WTC11 (cell line): Measurements from ENCODE around the gene FAM221B. TPM values are rescaled to one million over a fixed set of nuclear protein-coding genes. Genes with fewer than 3 reads are reported as not detected.

Experiments used
- ATAC-seq: fragments of 200-7000 bp; cut with Tn5 transposase; 2 replicates; pipeline ENCODE4 v1.10.0; 2021; ENCODE audit warnings: mild to moderate bottlenecking, moderate library complexity
- CTCF ChIA-PET: fragments of 300-600 bp; sonication (Branson Sonifier 250); formaldehyde crosslinking; loops from one replicate; lab custom pipeline; 2021; ENCODE audit warnings: antibody characterized with exemption; lab: Charles Lee
- POLR2A ChIA-PET: fragments of 350-600 bp; sonication (Branson Sonifier 250); formaldehyde crosslinking; loops from one replicate; lab custom pipeline; 2021; ENCODE audit warnings: antibody characterized with exemption; lab: Charles Lee
- DNase-seq: peaks from one replicate; pipeline ENCODE4 v3.0.0; 2021; ENCODE audit warnings: low spot score
- H3K27ac Mint-ChIP-seq: 2 replicates; pipeline ENCODE4 v1.8.0; 2021; ENCODE audit warnings: mixed read lengths
- H3K27me3 Mint-ChIP-seq: 2 replicates; pipeline ENCODE4 v1.8.0; 2021; ENCODE audit warnings: low read depth, mild to moderate bottlenecking, moderate library complexity, mixed read lengths
- H3K36me3 Mint-ChIP-seq: 2 replicates; pipeline ENCODE4 v1.8.0; 2021; ENCODE audit warnings: mixed read lengths
- H3K4me1 Mint-ChIP-seq: 2 replicates; pipeline ENCODE4 v1.8.0; 2022; ENCODE audit warnings: mixed read lengths
- H3K4me3 Mint-ChIP-seq: 2 replicates; pipeline ENCODE4 v1.8.0; 2021; ENCODE audit warnings: mild to moderate bottlenecking, moderate library complexity, mixed read lengths
- H3K9me3 Mint-ChIP-seq: 2 replicates; pipeline ENCODE4 v1.8.0; 2021; ENCODE audit warnings: mixed read lengths
- AR ChIP-seq: fragments of 250-450 bp; sonication (Bioruptor Pico); IDR thresholded peaks from 2 replicates; pipeline ENCODE4 v1.9.0; 2021; ENCODE audit warnings: mild to moderate bottlenecking
- ATF1 ChIP-seq: sonication (generic); formaldehyde crosslinking; IDR thresholded peaks from 2 replicates; pipeline ENCODE4 v1.8.1; 2023; ENCODE audit warnings: mild to moderate bottlenecking, moderate library complexity, missing genetic modification reagents
- ATF6 ChIP-seq: sonication (generic); formaldehyde crosslinking; IDR thresholded peaks from 2 replicates; pipeline ENCODE4 v1.8.1; 2023; ENCODE audit warnings: mild to moderate bottlenecking, missing genetic modification reagents
- CREB1 ChIP-seq: sonication (generic); formaldehyde crosslinking; IDR thresholded peaks from 2 replicates; pipeline ENCODE4 v1.8.0; 2023; ENCODE audit warnings: mild to moderate bottlenecking, missing genetic modification reagents
- ETV6 ChIP-seq: sonication (generic); formaldehyde crosslinking; IDR thresholded peaks from 2 replicates; pipeline ENCODE4 v1.8.1; 2022; ENCODE audit warnings: mild to moderate bottlenecking, missing genetic modification reagents
- GTF2I ChIP-seq: fragments of 250-450 bp; sonication (Bioruptor Pico); conservative IDR thresholded peaks from 2 replicates; pipeline ENCODE4 v1.4.0; 2021; ENCODE audit warnings: mild to moderate bottlenecking
- NFE2L1 ChIP-seq: sonication (generic); formaldehyde crosslinking; IDR thresholded peaks from 2 replicates; pipeline ENCODE4 v1.8.1; 2023; ENCODE audit warnings: missing genetic modification reagents
- NFYB ChIP-seq: sonication (generic); formaldehyde crosslinking; conservative IDR thresholded peaks from 2 replicates; pipeline ENCODE4 v1.8.0; 2022; ENCODE audit warnings: low read depth, missing genetic modification reagents
- NR2C2 ChIP-seq: sonication (generic); formaldehyde crosslinking; IDR thresholded peaks from 2 replicates; pipeline ENCODE4 v1.8.0; 2022; ENCODE audit warnings: mild to moderate bottlenecking, missing genetic modification reagents
- PRDM15 ChIP-seq: sonication (generic); formaldehyde crosslinking; IDR thresholded peaks from 2 replicates; pipeline ENCODE4 v1.8.0; 2022; ENCODE audit warnings: missing genetic modification reagents
- PRRX2 ChIP-seq: fragments of 250-450 bp; sonication (Bioruptor Pico); IDR thresholded peaks from 2 replicates; pipeline ENCODE4 v1.8.0; 2021; ENCODE audit warnings: mild to moderate bottlenecking
- RELA ChIP-seq: sonication (generic); formaldehyde crosslinking; IDR thresholded peaks from 2 replicates; pipeline ENCODE4 v1.8.1; 2022; ENCODE audit warnings: missing genetic modification reagents, mild to moderate bottlenecking, borderline replicate concordance
- RORB ChIP-seq: fragments of 250-450 bp; sonication (Bioruptor Pico); IDR thresholded peaks from 2 replicates; pipeline ENCODE4 v1.9.0; 2021; ENCODE audit warnings: mild to moderate bottlenecking
- SMAD3 ChIP-seq: sonication (generic); formaldehyde crosslinking; IDR thresholded peaks from 2 replicates; pipeline ENCODE4 v1.8.0; 2022; ENCODE audit warnings: missing genetic modification reagents, mild to moderate bottlenecking, borderline replicate concordance
- ZBTB21 ChIP-seq: sonication (generic); formaldehyde crosslinking; IDR thresholded peaks from 2 replicates; pipeline ENCODE4 v1.8.1; 2023; ENCODE audit warnings: mild to moderate bottlenecking, missing genetic modification reagents, borderline replicate concordance
- ZNF121 ChIP-seq: sonication (generic); formaldehyde crosslinking; IDR thresholded peaks from 2 replicates; pipeline ENCODE4 v1.8.0; 2023; ENCODE audit warnings: missing genetic modification reagents
- ZNF138 ChIP-seq: sonication (generic); formaldehyde crosslinking; conservative IDR thresholded peaks from 2 replicates; pipeline ENCODE4 v1.8.1; 2022; ENCODE audit warnings: mild to moderate bottlenecking, moderate library complexity, missing genetic modification reagents
- ZNF232 ChIP-seq: sonication (generic); formaldehyde crosslinking; IDR thresholded peaks from 2 replicates; pipeline ENCODE4 v1.8.0; 2022; ENCODE audit warnings: mild to moderate bottlenecking, missing genetic modification reagents
- ZNF423 ChIP-seq: fragments of 250-450 bp; sonication (Bioruptor Pico); IDR thresholded peaks from 2 replicates; pipeline ENCODE4 v2.1.2; 2022; ENCODE audit warnings: mild to moderate bottlenecking, moderate library complexity
- ZSCAN18 ChIP-seq: fragments of 250-450 bp; sonication (Bioruptor Pico); IDR thresholded peaks from 2 replicates; pipeline ENCODE4 v2.1.2; 2022; ENCODE audit warnings: mild to moderate bottlenecking, moderate library complexity
- total RNA-seq: library from RNA; stranded (reverse); gene quantifications from 3 replicates; pipeline ENCODE4 v1.2.3, GENCODE V29; 2021

FAM221B gene
- total RNA-seq, 1 experiment from 2014 or later, result 0.11 TPM

- H3K27me3 Mint-ChIP-seq, result peaks cover 3% of the 10 kb centered on the region; the same call in 1 of the 2 replicates
- DNase-seq, result no peak
- no peak overlapping the region for H3K4me3 Mint-ChIP-seq
- peaks cover 11% of the 10 kb centered on the region for H3K4me1 Mint-ChIP-seq
- ChIA-PET POLR2A (interaction anchor here (0.6 to 1.4 kb wide), 4 partner anchors 25 to 210 kb away, joined by 3 to 9 read pairs (median 4); partner anchors contain the start of genes FAM221B, HINT2 and TMEM8B), CTCF (interaction anchor here (0.6 to 5.9 kb wide), 55 partner anchors 8 to 247 kb away, joined by 3 to 143 read pairs (median 7); partner anchors contain the start of genes ARHGEF39, CREB3, FAM221B and GBA2)
- no peak for ATAC-seq
- TF ChIP-seq ETV6 (CRISPR knock-in tag), result no peak
- TF ChIP-seq RELA (CRISPR knock-in tag), result no peak
- no peak for TF ChIP-seq PRRX2 (CRISPR knock-in tag)
- no peak for TF ChIP-seq ZNF138
- no peak for TF ChIP-seq CREB1 (CRISPR knock-in tag)
- TF ChIP-seq AR, result no peak
- no peak for TF ChIP-seq GTF2I (CRISPR knock-in tag)
- no peak for TF ChIP-seq ZBTB21 (CRISPR knock-in tag)
- TF ChIP-seq SMAD3 (CRISPR knock-in tag), result no peak
- no peak for TF ChIP-seq NFYB (CRISPR knock-in tag)
- TF ChIP-seq ZNF121 (CRISPR knock-in tag), result no peak
- TF ChIP-seq NR2C2 (CRISPR knock-in tag), result no peak
- no peak for TF ChIP-seq ZNF423 (CRISPR knock-in tag)
- TF ChIP-seq ATF6 (CRISPR knock-in tag), result no peak
- TF ChIP-seq PRDM15 (CRISPR knock-in tag), result no peak
- TF ChIP-seq ATF1, result no peak
- no peak for TF ChIP-seq RORB (CRISPR knock-in tag)
- TF ChIP-seq ZSCAN18, result no peak
- TF ChIP-seq ZNF232, result no peak
- TF ChIP-seq NFE2L1 (CRISPR knock-in tag), result no peak
- H3K27ac Mint-ChIP-seq, result no peak overlapping the region
- peaks cover 12% of the 10 kb centered on the region; the same call in 1 of the 2 replicates for H3K36me3 Mint-ChIP-seq
- no peaks in the 10 kb centered on the region for H3K9me3 Mint-ChIP-seq
Measured at GRCh38 chr9:35789541-35789940, 39.0 kb downstream of the FAM221B start.
